SH-SY5Y (cell line): Measurements from ENCODE around the gene ST3GAL5.

Experiments used
- GATA2 ChIP-seq: IDR thresholded peaks from 2 replicates; pipeline ENCODE4 v1.6.1; 2011; ENCODE audit warnings: mild to moderate bottlenecking, low read depth, low read length
- GATA3 ChIP-seq: IDR thresholded peaks from 2 replicates; pipeline ENCODE4 v1.6.1; 2011; ENCODE audit warnings: low read depth, mild to moderate bottlenecking, low read length, moderate library complexity

DNA sequence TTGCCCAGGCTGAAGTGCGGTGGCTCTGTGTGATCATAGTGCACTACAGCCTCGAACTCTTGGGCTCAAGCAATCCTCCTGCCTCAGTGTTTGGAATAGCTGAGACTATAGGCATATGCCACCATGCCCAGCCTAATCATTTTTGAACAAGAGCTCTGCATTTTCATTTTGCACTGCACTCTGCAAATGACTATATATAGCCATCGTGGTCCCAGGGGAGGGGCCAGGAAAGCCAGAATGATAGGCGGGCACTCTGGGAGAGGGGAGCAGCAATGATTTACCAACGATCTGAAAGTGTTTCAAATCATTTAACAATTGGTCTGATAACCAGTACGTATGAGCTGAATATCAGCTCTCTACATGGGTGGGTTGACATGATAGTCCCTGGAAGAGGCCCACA, 22.3 kb upstream of the ST3GAL5 start:
- TF ChIP-seq GATA3 (no peak), GATA2 (no peak)
